B cell (primary cell): Measurements from ENCODE around the gene SPEG.

Experiments used
- CTCF ChIP-seq: fragments of 200-600 bp; IDR thresholded peaks from one replicate; pipeline ENCODE4 v1.8.0; 2022; ENCODE audit warnings: antibody characterized with exemption, mild to moderate bottlenecking
- EZH2 ChIP-seq: IDR thresholded peaks from 2 replicates; pipeline ENCODE4 v1.6.1; 2012; ENCODE audit warnings: borderline replicate concordance, low read depth, mild to moderate bottlenecking, moderate library complexity, low read length; ENCODE audit not compliant: insufficient read depth, poor library complexity, severe bottlenecking

GRCh38 chr2:219442256-219443015, 7.8 kb downstream of the SPEG start:
- TF ChIP-seq CTCF (no peak), EZH2 (no peak)
